NCI-H1105 (cell line): ENCODE results near the gene APBA3.
"Not testable (repeated sequence)": the region's sequence is repeated elsewhere in the genome, so short reads cannot be mapped to it uniquely, and the experiment has no call there.

ENCODE experiments used
- DNase-seq: peaks from one replicate; lab custom pipeline; 2025; lab: John Stamatoyannopoulos, UW

The APBA3 gene

GRCh38 chr19:3771000-3771905, 9.8 kb upstream of the APBA3 start:
- no peak for DNase-seq

GRCh38 chr19:3770136-3770999, 8.9 kb upstream of the APBA3 start:
- no peak for DNase-seq

GRCh38 chr19:3769494-3769893, 8.0 kb upstream of the APBA3 start:
- DNase-seq, result no peak

GRCh38 chr19:3768748-3769099, 7.2 kb upstream of the APBA3 start:
- no peak for DNase-seq

- no peak for DNase-seq
Measured at GRCh38 chr19:3768015-3768747, 6.7 kb upstream of the APBA3 start.

GRCh38 chr19:3767050-3767449, 5.6 kb upstream of the APBA3 start:
- DNase-seq, result no peak

- DNase-seq, result no peak
Measured at GRCh38 chr19:3766520-3766919, 5.0 kb upstream of the APBA3 start.

- not testable (repeated sequence) for DNase-seq
Measured at GRCh38 chr19:3765757-3766156, 4.3 kb upstream of the APBA3 start.

GRCh38 chr19:3765121-3765520, 3.6 kb upstream of the APBA3 start:
- no peak for DNase-seq

- peak; percentile 97 for DNase-seq
Measured at GRCh38 chr19:3762501-3763459, 1.3 kb upstream of the APBA3 start, which contains the start of gene MRPL54. TSS of gene MRPL54 (plus strand) at chr19:3762682. CDS start at chr19:3762701, 19 bp downstream.

GRCh38 chr19:3762130-3762473, 610 bp upstream of the APBA3 start:
- DNase-seq, result no peak

- no peak for DNase-seq
Measured at GRCh38 chr19:3760871-3761361, 576 bp downstream of the APBA3 start.

- no peak for DNase-seq
Measured at GRCh38 chr19:3759482-3760254, 1.8 kb downstream of the APBA3 start.

GRCh38 chr19:3758297-3758696, 3.2 kb downstream of the APBA3 start:
- not testable (repeated sequence) for DNase-seq

GRCh38 chr19:3757705-3758104, 3.8 kb downstream of the APBA3 start:
- not testable (repeated sequence) for DNase-seq

- DNase-seq, result no peak
Measured at GRCh38 chr19:3753631-3754410, 7.7 kb downstream of the APBA3 start.

GRCh38 chr19:3752492-3752891, 9.0 kb downstream of the APBA3 start:
- DNase-seq, result no peak

GRCh38 chr19:3751236-3751635, 10.3 kb downstream of the APBA3 start:
- DNase-seq, result no peak

GRCh38 chr19:3750211-3750610, 11.3 kb downstream of the APBA3 start:
- no peak for DNase-seq
